GM18907 (cell line): ENCODE data around the gene CYP27A1.

Experiments used
- ATAC-seq: cut with Tn5 transposase; IDR thresholded peaks from one replicate; pipeline ENCODE4 v1.9.1; 2021; ENCODE audit warnings: mild to moderate bottlenecking, moderate library complexity; ENCODE audit not compliant: unreplicated experiment

The CYP27A1 gene

GRCh38 chr2:218809515-218809914 is 27.6 kb downstream of the CYP27A1 start:
- no peak for ATAC-seq

- no peak for ATAC-seq
Observed at GRCh38 chr2:218810256-218810655, 28.3 kb downstream of the CYP27A1 start.

- ATAC-seq: no peak
Observed at GRCh38 chr2:218811382-218811781, 29.4 kb downstream of the CYP27A1 start.

GRCh38 chr2:218812096-218812815 is 30.3 kb downstream of the CYP27A1 start:
- ATAC-seq: no peak

GRCh38 chr2:218812861-218813260 is 30.9 kb downstream of the CYP27A1 start:
- no peak for ATAC-seq

GRCh38 chr2:218813771-218814460 is 32.0 kb downstream of the CYP27A1 start:
- no peak for ATAC-seq

- no peak for ATAC-seq
Observed at GRCh38 chr2:218814540-218815243, 32.7 kb downstream of the CYP27A1 start.

GRCh38 chr2:218815244-218815637 is 33.3 kb downstream of the CYP27A1 start:
- ATAC-seq: no peak

- ATAC-seq: no peak
Observed at GRCh38 chr2:218815649-218816048, 33.7 kb downstream of the CYP27A1 start.

GRCh38 chr2:218816561-218817011 is 34.6 kb downstream of the CYP27A1 start:
- ATAC-seq: no peak

GRCh38 chr2:218819093-218819492 is 37.1 kb downstream of the CYP27A1 start:
- ATAC-seq: no peak

GRCh38 chr2:218820746-218821369 is 38.9 kb downstream of the CYP27A1 start:
- ATAC-seq: no peak

GRCh38 chr2:218821605-218822211 is 39.8 kb downstream of the CYP27A1 start:
- ATAC-seq: no peak

GRCh38 chr2:218822622-218823021 is 40.7 kb downstream of the CYP27A1 start:
- no peak for ATAC-seq

GRCh38 chr2:218823196-218823855 is 41.4 kb downstream of the CYP27A1 start:
- ATAC-seq: no peak

GRCh38 chr2:218824004-218824403 is 42.1 kb downstream of the CYP27A1 start:
- no peak for ATAC-seq

- ATAC-seq: no peak
Observed at GRCh38 chr2:218826791-218827190, 44.8 kb downstream of the CYP27A1 start.

- ATAC-seq: no peak
Observed at GRCh38 chr2:218827701-218828476, 45.9 kb downstream of the CYP27A1 start.

- no peak for ATAC-seq
Observed at GRCh38 chr2:218828477-218828778, 46.5 kb downstream of the CYP27A1 start.
